CD1c-positive myeloid dendritic cell (primary cell): ENCODE data around the gene TRIM66.

Experiments
- DNase-seq: peaks from one replicate; pipeline ENCODE4 v3.0.0-alpha.2; 2016; ENCODE audit errors: extremely low spot score

TRIM66 gene

GRCh38 chr11:8715501-8715900 lies 33.0 kb upstream of the TRIM66 start:
- peak; percentile 38 for DNase-seq

GRCh38 chr11:8714622-8715225 lies 32.3 kb upstream of the TRIM66 start:
- DNase-seq: no peak

GRCh38 chr11:8713760-8714454 lies 31.4 kb upstream of the TRIM66 start:
- DNase-seq: no peak

- no peak for DNase-seq
Observed at GRCh38 chr11:8712506-8712905, 30.0 kb upstream of the TRIM66 start.

- DNase-seq: no peak
Observed at GRCh38 chr11:8711895-8712442, 29.5 kb upstream of the TRIM66 start.

- DNase-seq: no peak
Observed at GRCh38 chr11:8709777-8710176, 27.3 kb upstream of the TRIM66 start.

- DNase-seq: no peak
Observed at GRCh38 chr11:8709002-8709672, 26.7 kb upstream of the TRIM66 start.

- no peak for DNase-seq
Observed at GRCh38 chr11:8707541-8708191, 25.2 kb upstream of the TRIM66 start.

- DNase-seq: no peak
Observed at GRCh38 chr11:8706673-8707432, 24.4 kb upstream of the TRIM66 start.

GRCh38 chr11:8705146-8705545 lies 22.7 kb upstream of the TRIM66 start:
- peak; percentile 88 for DNase-seq

- peak; percentile 19 for DNase-seq
Observed at GRCh38 chr11:8704136-8704535, 21.7 kb upstream of the TRIM66 start.

- no peak for DNase-seq
Observed at GRCh38 chr11:8702598-8702915, 20.1 kb upstream of the TRIM66 start.

GRCh38 chr11:8701891-8702597 lies 19.6 kb upstream of the TRIM66 start:
- DNase-seq: no peak

GRCh38 chr11:8699903-8700302 lies 17.4 kb upstream of the TRIM66 start:
- peak; percentile 16 for DNase-seq

- no peak for DNase-seq
Observed at GRCh38 chr11:8698917-8699441, 16.5 kb upstream of the TRIM66 start.

GRCh38 chr11:8698379-8698851 lies 15.9 kb upstream of the TRIM66 start:
- DNase-seq: no peak

GRCh38 chr11:8697054-8697453 lies 14.6 kb upstream of the TRIM66 start:
- peak; percentile 16 for DNase-seq

- DNase-seq: no peak
Observed at GRCh38 chr11:8694137-8694536, 11.7 kb upstream of the TRIM66 start.

GRCh38 chr11:8693555-8693954 lies 11.1 kb upstream of the TRIM66 start:
- DNase-seq: no peak

- no peak for DNase-seq
Observed at GRCh38 chr11:8693010-8693551, 10.6 kb upstream of the TRIM66 start.
